ENCODE measurements around the gene MLN. TPM values are rescaled to one million over a fixed set of nuclear protein-coding genes. Genes with fewer than 3 reads are reported as not detected.

Gene MLN
- polyA plus RNA-seq, 6 donors from 2014 or later = not detected

DNA sequence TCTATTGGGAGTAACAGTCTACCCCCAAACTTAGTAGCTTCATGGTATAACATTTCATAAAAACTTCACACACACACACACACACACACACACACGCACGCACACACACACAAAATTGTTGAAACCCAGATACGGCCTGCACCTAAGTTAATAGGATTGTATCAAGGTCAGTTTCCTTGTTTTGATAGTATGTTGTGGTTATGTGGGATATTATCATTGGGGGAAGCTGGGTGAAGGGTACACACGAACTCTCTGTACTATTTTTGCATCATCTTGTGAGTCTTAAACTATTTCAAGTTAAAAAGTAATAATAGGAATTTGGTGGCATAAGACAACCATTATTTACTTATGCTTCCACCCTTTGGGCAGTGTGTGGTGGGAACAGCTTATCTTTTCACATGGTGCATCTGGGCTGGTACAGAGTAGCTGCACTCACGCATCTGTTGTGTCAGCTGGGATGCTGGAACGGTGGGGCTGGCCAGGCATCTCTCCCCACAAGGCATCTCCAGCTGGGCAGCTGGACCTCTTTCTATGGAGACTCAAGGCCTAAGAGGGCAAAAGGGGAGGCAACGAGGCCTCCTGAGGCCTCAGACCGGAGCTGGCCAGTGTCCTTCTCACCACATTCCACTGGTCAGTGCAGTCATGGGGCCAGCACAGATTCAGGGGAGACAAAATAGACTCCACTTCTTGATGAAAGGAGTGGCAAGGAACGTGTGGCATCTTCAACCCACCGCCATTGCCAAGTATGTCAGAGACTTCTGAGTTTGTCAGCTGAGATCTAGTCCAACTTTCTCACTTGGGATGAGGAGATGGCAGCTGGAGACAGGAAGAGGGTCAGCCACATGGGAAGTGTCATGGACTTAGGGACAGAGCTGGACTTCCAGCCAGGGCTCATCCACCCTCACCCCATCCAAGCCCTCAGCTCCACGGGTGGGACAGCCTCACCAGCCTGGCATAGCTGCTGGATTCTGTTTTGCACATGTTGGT, 36.6 kb downstream of the MLN start:
- H3K36me3 Mint-ChIP-seq = no peaks in the 10 kb centered on the region
- H3K4me3 Mint-ChIP-seq = no peak overlapping the region
- H3K27me3 Mint-ChIP-seq = peaks cover 4 to 43% (median 8%) of the 10 kb centered on the region in 3 donors
- DNase-seq (no peak), ATAC-seq (ENCODE audit: low read depth in 2 of 2) (no peak)
- no peak overlapping the region for H3K27ac Mint-ChIP-seq
- peaks cover 9 to 13% (median 9%) of the 10 kb centered on the region in 3 donors for H3K4me1 Mint-ChIP-seq
- peaks cover 0 to 8% (median 0%) of the 10 kb centered on the region in 7 donors for H3K9me3 Mint-ChIP-seq

DNA sequence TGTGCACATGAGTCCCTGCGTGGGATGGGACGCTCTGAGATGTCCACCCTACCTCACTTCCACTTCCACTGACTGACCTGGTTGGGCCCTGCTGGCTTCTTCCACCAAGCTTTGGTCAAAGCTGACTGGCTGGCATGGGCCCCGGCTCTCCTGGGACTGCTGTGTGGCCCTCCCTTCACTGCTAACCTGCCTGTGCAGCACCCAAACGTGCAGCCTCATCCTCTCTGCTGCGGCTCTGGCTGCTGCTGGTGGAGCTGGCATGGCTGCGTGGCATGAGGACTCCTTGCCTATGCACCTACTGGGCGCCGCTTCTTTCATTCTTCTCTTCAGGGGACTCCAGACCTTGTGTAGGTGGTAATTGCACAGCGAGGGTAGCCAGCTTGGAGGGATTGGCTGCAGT, 38.4 kb downstream of the MLN start:
- Mint-ChIP-seq H3K27ac (peak overlapping the region in 1 of 6 donors; percentile 35), H3K4me1 (peaks cover 5 to 9% (median 7%) of the 10 kb centered on the region in 3 donors), H3K4me3 (no peak overlapping the region), H3K9me3 (peaks cover 0 to 8% (median 0%) of the 10 kb centered on the region in 7 donors), H3K27me3 (peaks cover 8 to 43% (median 8%) of the 10 kb centered on the region in 3 donors), H3K36me3 (no peaks in the 10 kb centered on the region)
- ATAC-seq (ENCODE audit: low read depth in 2 of 2) = no peak
- DNase-seq = no peak

DNA sequence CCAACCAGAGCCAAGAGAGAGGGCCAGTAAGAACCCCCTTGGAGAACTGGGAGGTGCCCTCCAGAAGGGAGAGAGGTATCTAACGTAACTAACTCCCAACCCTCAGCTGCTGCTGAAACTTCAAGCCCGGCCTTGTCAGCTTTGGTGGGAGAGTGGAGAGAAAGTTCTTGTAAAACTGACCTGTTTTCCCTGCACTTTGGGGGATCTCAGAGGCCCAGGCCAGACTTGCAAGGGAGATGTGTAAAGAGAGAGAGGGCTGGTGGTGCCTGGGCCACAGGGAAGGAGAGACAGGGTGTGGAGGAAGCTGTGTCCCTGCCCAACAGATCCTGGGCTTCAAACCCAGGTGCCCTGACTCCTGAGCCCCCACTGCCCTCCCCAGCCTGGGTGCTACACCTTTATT, 39.8 kb downstream of the MLN start:
- peaks cover 5 to 9% (median 8%) of the 10 kb centered on the region in 3 donors for H3K4me1 Mint-ChIP-seq

DNA sequence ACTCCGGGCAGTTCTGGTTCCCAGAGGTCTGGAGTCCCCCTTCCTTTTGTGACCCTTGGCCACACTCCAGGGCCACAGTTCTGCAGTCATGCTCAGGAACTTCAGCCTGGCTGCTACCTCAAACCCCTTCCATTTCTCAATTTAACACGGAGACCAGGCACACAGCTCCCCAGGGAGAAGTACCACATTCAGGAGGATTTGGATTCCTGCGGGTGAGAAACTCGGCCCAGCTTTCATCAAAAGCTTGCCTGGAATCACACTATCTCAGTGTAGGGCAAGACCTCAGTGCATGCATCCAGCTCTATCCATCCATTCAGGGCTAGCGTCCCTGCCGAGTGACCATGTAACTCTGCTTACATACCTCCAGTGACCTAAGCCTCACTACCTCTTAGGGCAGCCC, 40.3 kb downstream of the MLN start:
- Mint-ChIP-seq H3K4me1 (peaks cover 5 to 8% (median 7%) of the 10 kb centered on the region in 3 donors), H3K4me3 (no peak overlapping the region), H3K27me3 (peaks cover 8 to 41% (median 8%) of the 10 kb centered on the region in 3 donors), H3K9me3 (peaks cover 0 to 8% (median 0%) of the 10 kb centered on the region in 7 donors), H3K27ac (no peak overlapping the region), H3K36me3 (no peaks in the 10 kb centered on the region)
- no peak for DNase-seq
- ATAC-seq (ENCODE audit: low read depth in 2 of 2) = no peak

More for the DNA sequence above, 39.8 kb downstream of the MLN start:
- Mint-ChIP-seq H3K36me3 (no peaks in the 10 kb centered on the region), H3K27me3 (peaks cover 8 to 43% (median 8%) of the 10 kb centered on the region in 3 donors), H3K4me3 (peak overlapping the region in 1 of 8 donors; percentile 63), H3K9me3 (peaks cover 0 to 8% (median 0%) of the 10 kb centered on the region in 7 donors), H3K27ac (no peak overlapping the region)
- ATAC-seq (ENCODE audit: low read depth in 2 of 2) (no peak), DNase-seq (no peak)

DNA sequence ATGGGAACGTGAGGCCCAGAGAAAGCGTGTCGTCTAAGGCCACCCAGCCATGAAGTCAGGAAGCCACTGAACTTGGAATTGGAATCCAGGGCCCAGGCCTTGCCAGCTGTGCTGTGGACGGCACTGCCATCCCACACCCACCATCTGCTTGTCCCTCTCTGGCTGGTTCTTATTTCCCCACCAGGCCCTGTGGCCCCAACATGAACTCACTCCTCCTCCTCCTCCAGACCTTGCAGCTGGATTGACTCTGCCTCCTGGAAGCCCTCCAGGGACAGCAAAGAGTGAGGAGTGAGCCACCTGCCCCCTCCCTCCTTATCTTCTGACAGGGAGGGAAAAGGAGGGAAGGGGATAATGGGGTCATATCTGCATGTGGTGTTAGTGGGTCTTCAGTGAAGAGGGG, 41.1 kb downstream of the MLN start:
- Mint-ChIP-seq H3K9me3 (peaks cover 0 to 8% (median 0%) of the 10 kb centered on the region in 7 donors), H3K4me1 (peaks cover 5 to 8% (median 5%) of the 10 kb centered on the region in 3 donors), H3K4me3 (no peak overlapping the region), H3K27me3 (peaks cover 5 to 42% (median 12%) of the 10 kb centered on the region in 3 donors), H3K36me3 (no peaks in the 10 kb centered on the region), H3K27ac (peak overlapping the region in 1 of 6 donors; percentile 58)
- DNase-seq (no peak), ATAC-seq (ENCODE audit: low read depth in 2 of 2) (no peak)

DNA sequence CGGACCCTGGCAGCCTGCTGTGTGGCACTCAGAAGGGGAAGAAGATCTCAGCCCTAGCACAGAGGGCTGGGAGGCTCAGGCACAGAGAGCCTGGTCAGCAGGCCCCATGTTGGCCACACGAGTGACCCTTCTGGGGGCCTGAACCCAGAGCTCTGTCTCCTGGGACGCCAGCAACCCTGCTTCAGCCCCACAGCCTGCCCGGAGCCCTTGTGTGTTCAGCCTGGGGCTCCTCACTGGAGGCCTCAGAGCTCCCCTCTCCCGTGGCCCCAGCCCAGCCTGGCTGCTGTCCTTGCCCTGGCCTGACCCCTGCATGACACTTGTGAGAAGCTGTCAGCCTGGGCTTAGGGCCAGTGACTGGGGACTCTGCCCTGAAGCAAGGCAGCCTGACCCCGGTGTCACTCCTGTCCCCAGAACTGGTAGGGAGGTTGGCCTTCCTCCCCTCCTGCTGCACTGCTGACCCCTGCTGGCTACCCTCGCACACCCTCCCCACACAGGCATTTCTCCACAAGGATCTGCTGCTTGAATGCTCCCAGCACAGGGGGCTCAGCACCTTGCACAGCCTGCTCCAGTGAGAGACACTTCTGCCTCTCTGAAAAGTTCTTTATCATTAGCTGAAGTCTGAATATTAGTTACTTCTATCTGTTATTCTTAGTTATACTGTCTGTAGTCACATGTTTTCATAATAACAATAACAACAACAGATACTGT, 41.7 kb downstream of the MLN start:
- H3K4me1 Mint-ChIP-seq = peaks cover 5 to 8% (median 5%) of the 10 kb centered on the region in 3 donors
- ATAC-seq (ENCODE audit: low read depth in 2 of 2) (peak in 1 of 2 donors; percentile 48), DNase-seq (peak; percentile 11)
- H3K9me3 Mint-ChIP-seq = peaks cover 0 to 6% (median 0%) of the 10 kb centered on the region in 7 donors
- H3K27me3 Mint-ChIP-seq = peaks cover 5 to 41% (median 18%) of the 10 kb centered on the region in 3 donors
- no peaks in the 10 kb centered on the region for H3K36me3 Mint-ChIP-seq
- H3K4me3 Mint-ChIP-seq = no peak overlapping the region
- H3K27ac Mint-ChIP-seq = peak overlapping the region in 2 of 6 donors; percentile 70 to 74

DNA sequence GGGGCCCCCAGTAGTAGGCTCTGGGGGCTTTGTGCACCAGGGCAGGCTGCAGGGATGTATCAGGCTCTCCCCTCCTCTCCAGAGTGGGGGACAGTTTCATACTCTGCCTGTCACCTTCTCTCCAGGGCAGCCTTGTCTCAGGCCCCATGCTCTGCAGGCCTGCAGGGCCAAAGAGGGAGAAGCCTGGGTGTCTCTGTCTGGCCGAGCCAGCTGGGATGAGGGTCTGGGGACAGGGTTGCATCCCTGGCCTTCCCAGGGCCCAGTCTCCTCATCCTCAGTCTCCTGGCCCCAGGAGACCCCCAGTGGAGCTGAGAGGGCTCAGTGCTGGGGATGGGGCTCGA, 42.3 kb downstream of the MLN start:
- DNase-seq (no peak), ATAC-seq (ENCODE audit: low read depth in 2 of 2) (no peak)
- peaks cover 5 to 8% (median 5%) of the 10 kb centered on the region in 3 donors for H3K4me1 Mint-ChIP-seq
- no peaks in the 10 kb centered on the region for H3K36me3 Mint-ChIP-seq
- no peak overlapping the region for H3K27ac Mint-ChIP-seq
- peaks cover 4 to 39% (median 22%) of the 10 kb centered on the region in 3 donors for H3K27me3 Mint-ChIP-seq
- no peak overlapping the region for H3K4me3 Mint-ChIP-seq
- H3K9me3 Mint-ChIP-seq = peaks cover 0 to 2% (median 0%) of the 10 kb centered on the region in 7 donors

DNA sequence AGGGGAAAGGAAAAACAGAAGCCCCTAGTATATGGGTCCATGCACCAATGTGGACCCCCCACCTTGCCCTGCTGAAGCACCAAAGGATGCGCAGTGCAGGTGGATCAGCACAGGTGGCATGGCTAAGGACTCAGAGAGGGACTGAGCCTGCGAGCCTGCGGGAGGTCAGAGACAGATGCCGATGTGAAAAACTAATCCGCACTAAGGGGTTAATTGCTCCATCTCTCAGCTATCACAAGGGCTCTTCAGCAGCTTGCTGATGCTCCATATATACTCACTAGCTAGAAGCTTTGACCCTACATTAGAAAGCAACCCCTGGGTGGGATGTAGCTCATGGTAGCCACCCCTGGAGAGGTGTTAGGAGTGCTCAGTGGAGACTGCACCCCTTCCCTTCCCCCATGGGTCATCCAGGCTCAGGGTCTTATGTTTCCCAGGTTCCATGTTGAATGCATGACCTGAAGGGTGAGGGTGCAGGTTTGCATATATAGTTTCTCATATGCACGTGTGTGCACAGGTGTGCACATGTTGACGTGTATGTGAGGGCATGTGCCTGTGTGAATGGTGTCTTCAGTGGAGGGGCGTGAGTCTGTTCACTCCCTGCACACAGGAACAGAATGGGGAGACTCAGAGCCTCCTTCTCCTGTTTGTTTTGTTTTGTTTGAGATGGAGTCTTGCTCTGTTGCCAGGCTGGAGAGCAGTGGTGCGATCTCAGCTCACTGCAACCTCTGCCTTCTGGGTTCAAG, 43.7 kb downstream of the MLN start:
- no peak for ATAC-seq (ENCODE audit: low read depth in 2 of 2)
- Mint-ChIP-seq H3K4me1 (peaks cover 5 to 8% (median 5%) of the 10 kb centered on the region in 3 donors), H3K27ac (peak overlapping the region in 1 of 6 donors; percentile 21), H3K36me3 (no peaks in the 10 kb centered on the region), H3K9me3 (no peaks in the 10 kb centered on the region), H3K27me3 (peaks cover 8 to 31% (median 22%) of the 10 kb centered on the region in 3 donors), H3K4me3 (no peak overlapping the region)
- no peak for DNase-seq

DNA sequence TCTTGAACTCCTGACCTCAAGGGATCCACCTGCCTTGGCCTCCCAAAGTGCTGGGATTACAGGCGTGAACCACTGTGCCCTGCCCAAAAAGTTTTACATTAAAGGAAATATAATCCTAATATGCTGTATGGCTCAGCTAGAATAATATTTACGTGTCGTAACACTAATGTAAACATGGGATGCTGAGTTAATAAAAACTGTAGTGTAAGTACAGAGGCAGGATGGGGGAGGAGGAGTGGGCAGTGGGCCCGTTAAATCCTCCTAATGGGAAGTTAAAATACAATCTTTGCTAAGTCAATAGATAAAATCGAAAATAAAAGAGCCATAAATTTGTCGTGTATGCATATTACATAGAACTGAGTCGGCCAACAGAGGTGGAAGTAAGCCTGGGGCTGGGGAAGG, 45.0 kb downstream of the MLN start:
- Mint-ChIP-seq H3K4me3 (no peak overlapping the region), H3K27me3 (peaks cover 8 to 22% (median 20%) of the 10 kb centered on the region in 3 donors), H3K9me3 (no peaks in the 10 kb centered on the region), H3K4me1 (peaks cover 5 to 8% (median 5%) of the 10 kb centered on the region in 3 donors), H3K27ac (peak overlapping the region in 1 of 6 donors; percentile 85), H3K36me3 (no peaks in the 10 kb centered on the region)
- no peak for DNase-seq
- no peak for ATAC-seq (ENCODE audit: low read depth in 2 of 2)

DNA sequence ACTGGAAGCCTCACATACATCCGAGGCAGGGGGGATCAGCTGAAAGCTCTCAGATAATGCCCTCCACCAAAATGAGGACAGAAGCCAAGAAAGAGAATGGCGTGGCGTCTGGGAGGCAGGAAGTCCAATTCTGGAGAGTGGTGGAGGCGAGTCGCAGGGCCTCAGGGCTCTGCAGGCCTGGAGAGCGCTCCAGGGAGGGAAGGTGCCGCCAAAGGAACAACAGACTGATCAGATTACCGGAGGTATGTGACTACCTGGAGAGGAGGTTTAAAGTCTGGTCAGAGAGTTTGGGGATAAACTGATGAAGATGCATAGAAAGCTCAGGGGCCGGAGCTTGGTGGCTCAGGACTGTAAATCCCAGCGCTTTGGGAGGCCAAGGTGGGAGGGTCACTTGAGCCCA, 45.9 kb downstream of the MLN start:
- no peaks in the 10 kb centered on the region for H3K9me3 Mint-ChIP-seq
- ATAC-seq (ENCODE audit: low read depth in 2 of 2) = no peak
- H3K27me3 Mint-ChIP-seq = peaks cover 8 to 22% (median 17%) of the 10 kb centered on the region in 3 donors
- H3K27ac Mint-ChIP-seq = no peak overlapping the region
- H3K4me1 Mint-ChIP-seq = peaks cover 5 to 8% (median 5%) of the 10 kb centered on the region in 3 donors
- no peak overlapping the region for H3K4me3 Mint-ChIP-seq
- H3K36me3 Mint-ChIP-seq = no peaks in the 10 kb centered on the region
- DNase-seq = no peak

DNA sequence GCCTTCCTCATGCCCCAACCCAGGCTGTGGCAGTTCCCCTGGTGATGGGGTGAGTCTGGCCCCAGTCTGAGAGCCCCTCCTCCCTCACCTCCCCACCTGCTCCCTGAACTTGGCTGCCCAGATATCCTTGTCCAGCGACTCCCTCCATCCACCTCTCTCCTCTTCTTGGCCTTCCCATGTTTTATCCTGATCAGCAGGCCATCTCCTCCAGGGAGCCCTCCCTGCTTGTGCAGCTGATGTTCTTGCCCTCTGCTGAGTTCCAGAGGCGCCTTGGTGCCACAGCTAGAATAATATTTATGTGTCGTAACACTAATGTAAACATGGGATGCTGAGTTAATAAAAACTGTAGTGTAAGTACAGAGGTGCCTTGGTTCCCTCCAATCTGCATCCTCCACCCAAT, 46.7 kb downstream of the MLN start:
- peaks cover under 1 to 5% (median 1%) of the 10 kb centered on the region in 3 donors for H3K4me1 Mint-ChIP-seq
- no peaks in the 10 kb centered on the region for H3K9me3 Mint-ChIP-seq
- peaks cover 8 to 17% (median 17%) of the 10 kb centered on the region in 3 donors for H3K27me3 Mint-ChIP-seq
- DNase-seq (no peak), ATAC-seq (ENCODE audit: low read depth in 2 of 2) (no peak)
- no peak overlapping the region for H3K4me3 Mint-ChIP-seq
- H3K27ac Mint-ChIP-seq = no peak overlapping the region
- H3K36me3 Mint-ChIP-seq = no peaks in the 10 kb centered on the region

DNA sequence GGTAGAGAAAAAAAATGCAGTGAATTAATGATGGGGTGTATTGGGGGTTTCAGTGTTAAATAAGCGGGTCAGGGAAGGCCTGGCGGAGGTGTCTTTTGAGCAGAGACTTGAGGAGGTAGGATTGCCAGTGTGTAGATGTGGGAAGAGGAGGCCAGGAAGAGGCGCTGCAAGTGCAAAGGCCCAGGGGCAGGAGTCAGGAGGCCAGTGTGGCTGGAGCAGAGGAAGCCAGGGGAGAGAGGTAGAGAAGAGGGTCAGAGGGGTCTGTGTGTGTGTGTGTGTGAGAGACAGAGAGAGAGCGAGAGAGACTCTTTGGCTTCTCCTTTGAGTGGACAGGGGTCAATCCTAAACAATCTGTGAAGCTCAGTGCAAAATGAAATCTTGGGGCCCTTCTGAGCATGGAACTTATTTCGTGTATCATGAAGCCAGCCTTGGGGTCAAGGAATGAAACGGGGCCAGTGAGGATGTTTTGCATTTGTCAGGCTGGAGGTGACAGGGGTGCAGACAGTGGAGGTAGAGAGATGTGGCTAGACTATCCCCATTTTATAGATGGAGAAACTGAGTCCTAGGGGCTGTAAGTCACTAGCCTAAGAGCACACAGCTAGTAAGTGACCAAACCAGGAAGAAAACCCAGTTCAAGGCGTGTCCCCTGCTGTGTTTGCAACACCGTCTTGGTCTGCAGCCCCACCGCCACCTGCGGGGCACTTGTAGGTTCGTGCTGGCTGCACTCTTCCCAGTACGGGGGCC, 47.4 kb downstream of the MLN start:
- Mint-ChIP-seq H3K27ac (no peak overlapping the region), H3K4me1 (peaks cover 0 to 4% (median 0%) of the 10 kb centered on the region in 3 donors), H3K9me3 (no peaks in the 10 kb centered on the region), H3K36me3 (no peaks in the 10 kb centered on the region), H3K27me3 (peaks cover 8 to 17% (median 14%) of the 10 kb centered on the region in 3 donors), H3K4me3 (no peak overlapping the region)
- DNase-seq (no peak), ATAC-seq (ENCODE audit: low read depth in 2 of 2) (no peak)
